K562 (cell line): ENCODE data around the gene IMMP2L. TPM values are rescaled to one million over a fixed set of nuclear protein-coding genes. Genes with fewer than 3 reads are reported as not detected.

Experiments used
- ATAC-seq: fragments of 200-7000 bp; cut with Tn5 transposase; 3 replicates; pipeline ENCODE4 v1.9.1; 2020; ENCODE audit warnings: moderate library complexity
- BruUV-seq: library from RNA; stranded (reverse); fragments of 400-500 nt; replicated peaks from 2 replicates; lab custom pipeline; 2021; lab: Mats Ljungman, UMichigan
- CTCF ChIA-PET: fragments of 300-600 bp; formaldehyde crosslinking; extraction: SDS; loops from one replicate; lab custom pipeline; 2021; ENCODE audit warnings: low intra/inter-chr PET ratio; lab: Yijun Ruan, JAX
- POLR2A ChIA-PET: fragments of 300-600, 350-650 bp; sonication (Branson Sonifier 250); formaldehyde crosslinking; extraction: SDS; loops from one replicate; lab custom pipeline; 2021; ENCODE audit warnings: antibody characterized with exemption, inconsistent platforms; lab: Yijun Ruan, JAX
- DNase-seq, 4 experiments: peaks; one replicate each; pipeline versions ENCODE4 v3.0.0 to v3.0.0-alpha.2; 2011 to 2018; ENCODE audit warnings: low spot score in 3 of 4, mixed read lengths in 3 of 4; ENCODE audit errors: extremely low read depth in 1 of 4
- FAIRE-seq: peaks from 2 replicates; lab custom pipeline; 2011; peaks lifted over from hg19 to GRCh38; lab: Jason Lieb, UNC
- H2AFZ ChIP-seq: 2 replicates; pipeline ENCODE4 v1.6.0; 2011; ENCODE audit warnings: low read depth, low read length, control low read depth, inconsistent platforms
- H3K27ac ChIP-seq: fragments of 200-600 bp; 3 replicates; pipeline ENCODE4 v1.8.0; 2011; ENCODE audit warnings: low read depth, mild to moderate bottlenecking, control low read depth, inconsistent platforms, low read length, moderate library complexity, mixed read lengths; ENCODE audit errors: extremely low read depth
- H3K27me3 ChIP-seq, 2 experiments: fragments of 300-600 bp in 1 of 2; 2 replicates in 1 of 2; 3 replicates in 1 of 2; pipeline versions ENCODE4 v1.6.0 to v1.8.0; 2011; ENCODE audit warnings: inconsistent platforms in 2 of 2, low read length in 2 of 2, mild to moderate bottlenecking in 1 of 2, mixed read lengths in 1 of 2, moderate library complexity in 1 of 2; ENCODE audit not compliant: control insufficient read depth in 2 of 2, insufficient read depth in 2 of 2
- H3K36me3 ChIP-seq: fragments of 300-600 bp; 3 replicates; pipeline ENCODE4 v1.8.0; 2011; ENCODE audit warnings: mild to moderate bottlenecking, low read length, inconsistent platforms; ENCODE audit not compliant: control insufficient read depth, insufficient read depth
- H3K4me1 ChIP-seq, 2 experiments: fragments of 200-600 bp in 1 of 2; replicated peaks in 1 of 2; 2 replicates in 1 of 2; 3 replicates in 1 of 2; pipeline versions ENCODE4 v1.5.1 to v1.8.0; 2011; ENCODE audit warnings: inconsistent platforms in 2 of 2, low read length in 2 of 2, mild to moderate bottlenecking in 1 of 2, mixed read lengths in 1 of 2, moderate library complexity in 1 of 2; ENCODE audit not compliant: control insufficient read depth in 2 of 2, insufficient read depth in 2 of 2
- H3K4me2 ChIP-seq: 2 replicates; pipeline ENCODE4 v1.6.1; 2011; ENCODE audit warnings: low read length, control low read depth, inconsistent platforms, mixed read lengths; ENCODE audit not compliant: insufficient read depth
- H3K4me3 ChIP-seq: fragments of 200-600 bp; sonication (generic), shearing (Covaris generic); 2 replicates; pipeline ENCODE4 v1.5.1; 2016; ENCODE audit warnings: control low read depth, inconsistent platforms
- H3K79me2 ChIP-seq: fragments of 200-600 bp; 3 replicates; pipeline ENCODE4 v1.8.0; 2011; ENCODE audit warnings: low read length, inconsistent platforms; ENCODE audit not compliant: control insufficient read depth, insufficient read depth
- H3K9ac ChIP-seq, 2 experiments: 2 replicates each; pipeline versions ENCODE4 v1.6.0 to v1.6.1; 2011; ENCODE audit warnings: low read depth in 2 of 2, low read length in 2 of 2, control low read depth in 1 of 2, inconsistent platforms in 1 of 2, mild to moderate bottlenecking in 1 of 2, mixed read lengths in 1 of 2; ENCODE audit not compliant: insufficient read depth in 1 of 2
- H3K9me1 ChIP-seq: one replicate; pipeline ENCODE4 v1.6.0; 2011; ENCODE audit warnings: inconsistent platforms, mild to moderate bottlenecking, low read length, moderate library complexity; ENCODE audit not compliant: control insufficient read depth, insufficient read depth
- H3K9me3 ChIP-seq: replicated peaks from 2 replicates; pipeline ENCODE4 v1.5.1; 2011; ENCODE audit warnings: low read depth, low read length, inconsistent platforms; ENCODE audit not compliant: control insufficient read depth, insufficient read depth
- H4K20me1 ChIP-seq: replicated peaks from 2 replicates; pipeline ENCODE4 v1.6.1; 2011; ENCODE audit warnings: low read length, inconsistent platforms, mixed read lengths; ENCODE audit not compliant: control insufficient read depth, insufficient read depth
- CBFB ChIP-seq: sonication (generic); formaldehyde crosslinking; IDR thresholded peaks from 2 replicates; pipeline ENCODE4 v1.4.0; 2020; ENCODE audit warnings: mild to moderate bottlenecking, missing genetic modification reagents
- CTCFL ChIP-seq: IDR thresholded peaks from 2 replicates; pipeline ENCODE4 v1.6.1; 2011; ENCODE audit warnings: borderline replicate concordance, low read depth, mild to moderate bottlenecking, moderate library complexity, low read length; ENCODE audit not compliant: insufficient read depth, poor library complexity, severe bottlenecking
- FOXM1 ChIP-seq, 2 experiments: fragments of 450-650 bp in 1 of 2; sonication (generic) in 1 of 2; formaldehyde crosslinking in 1 of 2; IDR thresholded peaks; 2 replicates each; pipeline versions ENCODE4 v1.6.1 to v1.9.0; 2017 to 2022; ENCODE audit warnings: low read depth in 2 of 2, mild to moderate bottlenecking in 2 of 2, missing genetic modification reagents in 1 of 2, moderate library complexity in 1 of 2
- FOXP1 ChIP-seq: sonication (generic); formaldehyde crosslinking; IDR thresholded peaks from 2 replicates; pipeline ENCODE4 v1.8.0; 2022; ENCODE audit warnings: mild to moderate bottlenecking, missing genetic modification reagents
- LARP7 ChIP-seq: fragments of 450-650 bp; IDR thresholded peaks from 2 replicates; pipeline ENCODE4 v1.6.1; 2016
- SLC30A9 ChIP-seq: fragments of 250-450 bp; sonication (Bioruptor Pico); IDR thresholded peaks from 2 replicates; pipeline ENCODE4 v1.8.0; 2022; ENCODE audit warnings: mild to moderate bottlenecking, moderate library complexity
- SRSF9 ChIP-seq: fragments of 200-400 bp; formaldehyde crosslinking; IDR thresholded peaks from 2 replicates; pipeline ENCODE4 v1.6.1; 2017; ENCODE audit warnings: low read depth, low read length, borderline replicate concordance
- TCF15 ChIP-seq: fragments of 250-450 bp; sonication (Bioruptor Pico); IDR thresholded peaks from 2 replicates; pipeline ENCODE4 v1.8.0; 2022; ENCODE audit warnings: moderate library complexity, mild to moderate bottlenecking, inconsistent platforms
- THRAP3 ChIP-seq: fragments of 450-650 bp; IDR thresholded peaks from 2 replicates; pipeline ENCODE4 v1.6.1; 2016; ENCODE audit warnings: mild to moderate bottlenecking, inconsistent platforms, borderline replicate concordance
- TRIM24 ChIP-seq, 2 experiments: fragments of 450-650 bp; IDR thresholded peaks; 2 replicates each; pipeline ENCODE4 v1.6.1; 2016
- U2AF2 ChIP-seq: fragments of 200-400 bp; formaldehyde crosslinking; optimal IDR thresholded peaks from 2 replicates; pipeline ENCODE3; 2017; ENCODE audit warnings: low read depth, mild to moderate bottlenecking, low read length
- ZBTB12 ChIP-seq: fragments of 250-450 bp; sonication (Bioruptor Pico); IDR thresholded peaks from 2 replicates; pipeline ENCODE4 v1.4.0; 2020
- ZNF277 ChIP-seq: fragments of 250-450 bp; sonication (Bioruptor Pico); IDR thresholded peaks from 2 replicates; pipeline ENCODE4 v1.8.0; 2022; ENCODE audit warnings: inconsistent platforms, mild to moderate bottlenecking, moderate library complexity, borderline replicate concordance
- ZNF384 ChIP-seq: IDR thresholded peaks from 2 replicates; pipeline ENCODE4 v1.6.1; 2012; ENCODE audit warnings: low read depth, low read length, improper control_type of control experiment
- ZNF780A ChIP-seq: fragments of 250-450 bp; sonication (Bioruptor Pico); IDR thresholded peaks from 2 replicates; pipeline ENCODE4 v1.5.0; 2021; ENCODE audit warnings: mild to moderate bottlenecking
- WGBS: fragments of 100-300 bp; shearing (Covaris generic); methylation state at CpG from one replicate; pipeline ENCODE4 v1.1.6; 2016; ENCODE audit warnings: low coverage, mixed read lengths; ENCODE audit not compliant: insufficient coverage; ENCODE audit errors: missing lambda C conversion rate; 5-methylcytosine and 5-hydroxymethylcytosine counted together
- in situ Hi-C: fragments of 300-500 bp; cut with MboI; formaldehyde crosslinking; loops from 4 replicates; pipeline ENCODE4 v1.15.0; 2018; ENCODE audit warnings: inconsistent platforms, mixed read lengths
- intact Hi-C: fragments of 100-400 bp; cut with micrococcal nuclease; formaldehyde crosslinking; loops from 2 replicates; pipeline ENCODE4 v1.14.2; 2022
- polyA plus RNA-seq, 8 experiments: library from polyadenylated mRNA; depleted of rRNA in 4 of 8; stranded (reverse) in 5 of 8; unstranded in 3 of 8; fragments of >200 nt; fragmentation: Nextera tagmentation in 2 of 8; fragmentation: Illumina TruSeq in 1 of 8; extraction: Ambion mirVana in 2 of 8; extraction: Trizol in 1 of 8; gene quantifications; 2 replicates each; pipeline versions ENCODE4 v1.2.1 to v1.2.3, GENCODE V29; 2011 to 2014; ENCODE audit warnings: inconsistent platforms in 1 of 8, missing spikeins in 1 of 8
- total RNA-seq, 7 experiments: library from RNA; depleted of rRNA in 6 of 7; stranded (reverse); fragments of >200 nt in 6 of 7; fragmentation: Illumina TruSeq in 2 of 7; extraction: Trizol in 2 of 7; gene quantifications; 2 replicates each; pipeline versions ENCODE4 v1.2.1 to v1.2.3, GENCODE V29; 2011 to 2021; ENCODE audit warnings: low replicate concordance in 1 of 7

Gene IMMP2L
- total and polyA plus RNA-seq, 9 of the 15 experiments (the other 6 are each of a cell fraction or from before 2014, with no cell fraction given), result 29.7 to 116 (median 53.0) TPM

GRCh38 chr7:110803602-110804143, 758.6 kb downstream of the IMMP2L start (continued):
- no peak for TF ChIP-seq CTCFL
- TF ChIP-seq SLC30A9 (CRISPR knock-in tag), result no peak
- no peak for TF ChIP-seq SRSF9
- no peak for TF ChIP-seq CBFB (CRISPR knock-in tag)
- TF ChIP-seq LARP7, result no peak

GRCh38 chr7:110801502-110801901, 760.8 kb downstream of the IMMP2L start:
- in situ Hi-C loops (no loop called here), intact Hi-C loops (no loop called here)
- POLR2A ChIA-PET, result no interaction called here
- no peaks in the 10 kb centered on the region for H3K9me3 ChIP-seq
- no peak overlapping the region for H2AFZ ChIP-seq
- H3K4me2 ChIP-seq, result no peak overlapping the region
- H4K20me1 ChIP-seq, result no peaks in the 10 kb centered on the region
- no peak overlapping the region for H3K9ac ChIP-seq
- H3K27ac ChIP-seq, result no peak overlapping the region
- TF ChIP-seq ZBTB12 (CRISPR knock-in tag) (no peak), U2AF2 (no peak), THRAP3 (no peak), ZNF384 (no peak), FOXM1 (IDR thresholded peaks at IDR 0.05; ENCODE audit: low read depth) (no peak), FOXM1 (CRISPR knock-in tag; IDR thresholded peaks at IDR 0.05; ENCODE audit: low read depth) (no peak), ZNF780A (CRISPR knock-in tag) (no peak), FOXP1 (CRISPR knock-in tag) (no peak), TCF15 (no peak), TRIM24 (IDR thresholded peaks at IDR 0.05) (no peak), ZNF277 (CRISPR knock-in tag) (no peak)
- TF ChIP-seq, all 486 proteins: peak for 0
- ATAC-seq, result no peak
- no peaks in the 10 kb centered on the region for H3K4me1 ChIP-seq
- CTCF ChIA-PET, result no interaction called here
- no peaks in the 10 kb centered on the region for H3K27me3 ChIP-seq
- H3K36me3 ChIP-seq, result no peaks in the 10 kb centered on the region
- no peaks in the 10 kb centered on the region for H3K9me1 ChIP-seq
- FAIRE-seq, result no peak
- no peak overlapping the region for H3K4me3 ChIP-seq
- no TSS peak for BruUV-seq
- DNase-seq, result no peak
- 4% methylated on average over 1 of the region's 1 CpG for WGBS
- no peaks in the 10 kb centered on the region for H3K79me2 ChIP-seq
